ENCODE results near the gene IL17C.

GRCh38 chr16:88647178-88648070, 9.1 kb downstream of the IL17C start:
- TF ChIP-seq, protein P1, sequence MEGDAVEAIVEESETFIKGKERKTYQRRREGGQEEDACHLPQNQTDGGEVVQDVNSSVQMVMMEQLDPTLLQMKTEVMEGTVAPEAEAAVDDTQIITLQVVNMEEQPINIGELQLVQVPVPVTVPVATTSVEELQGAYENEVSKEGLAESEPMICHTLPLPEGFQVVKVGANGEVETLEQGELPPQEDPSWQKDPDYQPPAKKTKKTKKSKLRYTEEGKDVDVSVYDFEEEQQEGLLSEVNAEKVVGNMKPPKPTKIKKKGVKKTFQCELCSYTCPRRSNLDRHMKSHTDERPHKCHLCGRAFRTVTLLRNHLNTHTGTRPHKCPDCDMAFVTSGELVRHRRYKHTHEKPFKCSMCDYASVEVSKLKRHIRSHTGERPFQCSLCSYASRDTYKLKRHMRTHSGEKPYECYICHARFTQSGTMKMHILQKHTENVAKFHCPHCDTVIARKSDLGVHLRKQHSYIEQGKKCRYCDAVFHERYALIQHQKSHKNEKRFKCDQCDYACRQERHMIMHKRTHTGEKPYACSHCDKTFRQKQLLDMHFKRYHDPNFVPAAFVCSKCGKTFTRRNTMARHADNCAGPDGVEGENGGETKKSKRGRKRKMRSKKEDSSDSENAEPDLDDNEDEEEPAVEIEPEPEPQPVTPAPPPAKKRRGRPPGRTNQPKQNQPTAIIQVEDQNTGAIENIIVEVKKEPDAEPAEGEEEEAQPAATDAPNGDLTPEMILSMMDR (IDR thresholded peaks at IDR 0.05), result no peak
- no peak for TF ChIP-seq POLR2A (IDR thresholded peaks at IDR 0.05; ENCODE audit: low read length)
- no peak for TF ChIP-seq ZC3H11A (IDR thresholded peaks at IDR 0.05)
- no peak for TF ChIP-seq BHLHE40 (IDR thresholded peaks at IDR 0.05; ENCODE audit: low read depth, low read length)
- no peak for TF ChIP-seq REST (IDR thresholded peaks at IDR 0.05)
- TF ChIP-seq ESRRA (IDR thresholded peaks at IDR 0.05; ENCODE audit: borderline replicate concordance, low read length), result no peak
- TF ChIP-seq MAFK (IDR thresholded peaks at IDR 0.05; ENCODE audit: partially characterized antibody), result no peak
- TF ChIP-seq JUNB (IDR thresholded peaks at IDR 0.05), result no peak
- TF ChIP-seq HMGXB4 (CRISPR knock-in tag; IDR thresholded peaks at IDR 0.05; ENCODE audit: borderline replicate concordance), result no peak

All from A549 (cell line).